Measurements from ENCODE around the gene EIF4G1. TPM values are rescaled to one million over a fixed set of nuclear protein-coding genes. Genes with fewer than 3 reads are reported as not detected.

Gene EIF4G1
- total RNA-seq, 1 experiment from 2014 or later = 798 TPM

- in situ Hi-C loops (cut with HindIII; ENCODE audit: low pct_unique_long_range_greater_than_20kb, low sequenced_read_pairs) (no loop called here), intact Hi-C loops (cut with micrococcal nuclease; ENCODE audit: unreplicated experiment) (no loop called here)
- ChIA-PET CTCF (no interaction called here), POLR2A (no interaction called here)
- no peak for TF ChIP-seq POLR2AphosphoS5 (IDR thresholded peaks at IDR 0.05; ENCODE audit: low read depth, low read length)
- TF ChIP-seq REST (IDR thresholded peaks at IDR 0.05; ENCODE audit: insufficient read depth in 1 of 2, low read depth in 2 of 2, low read length in 1 of 2) = no peak
- TF ChIP-seq CTCF (IDR thresholded peaks at IDR 0.05) = no peak
- TF ChIP-seq TCF7L2 (IDR thresholded peaks at IDR 0.05; ENCODE audit: low read depth, low read length) = no peak
- TF ChIP-seq SIN3A (IDR thresholded peaks at IDR 0.05; ENCODE audit: borderline replicate concordance, insufficient read depth, low read depth, low read length) = no peak
- Histone ChIP-seq H3K27me3 (ENCODE audit: control insufficient read depth, insufficient read depth, low read length) (no peaks in the 10 kb centered on the region), H3K9me3 (ENCODE audit: control insufficient read depth, insufficient read depth, low read depth, low read length) (no peaks in the 10 kb centered on the region), H3K4me3 (ENCODE audit: low read depth in 2 of 2, low read length in 2 of 2) (no peak overlapping the region), H3K36me3 (ENCODE audit: control insufficient read depth, insufficient read depth, low read length) (peaks cover 27% of the 10 kb centered on the region), H3K4me1 (ENCODE audit: control insufficient read depth, insufficient read depth, low read length) (no peaks in the 10 kb centered on the region), H3K27ac (ENCODE audit: low read length) (no peak overlapping the region)
- BruUV-seq (replicated peaks) = no TSS peak
- DNase-seq (ENCODE audit: low read depth, low spot score) (no peak), ATAC-seq (no peak)
These were observed 5.7 kb upstream of the EIF4G1 start for GRCh38 chr3:184308744-184309143.

DNA sequence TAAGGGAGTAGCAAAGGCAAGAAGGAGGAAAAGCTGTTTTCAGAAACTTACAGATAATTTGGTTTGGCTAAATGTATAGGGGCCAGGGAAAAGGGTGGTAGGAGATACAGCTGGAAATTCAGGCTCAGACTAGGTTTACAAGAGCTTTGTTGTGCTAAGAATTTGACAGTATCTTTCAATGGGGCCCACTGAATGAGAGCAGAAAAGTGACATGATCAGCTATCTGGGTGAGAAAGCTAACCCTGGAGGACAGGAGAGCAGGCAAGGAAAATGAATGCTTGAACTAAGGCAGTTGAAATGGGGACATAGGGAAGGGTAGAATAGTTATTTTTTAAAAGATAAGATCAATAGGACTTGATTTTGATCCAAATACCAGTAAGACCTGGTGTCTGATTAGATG is 2.8 kb upstream of the EIF4G1 start:
- ATAC-seq (no peak), DNase-seq (ENCODE audit: low read depth, low spot score) (no peak)
- in situ Hi-C loops (cut with HindIII; ENCODE audit: low pct_unique_long_range_greater_than_20kb, low sequenced_read_pairs) (no loop called here), intact Hi-C loops (cut with micrococcal nuclease; ENCODE audit: unreplicated experiment) (no loop called here)
- Histone ChIP-seq H3K36me3 (ENCODE audit: control insufficient read depth, insufficient read depth, low read length) (peaks cover 7% of the 10 kb centered on the region; the same call in 1 of the 2 replicates), H3K27me3 (ENCODE audit: control insufficient read depth, insufficient read depth, low read length) (no peaks in the 10 kb centered on the region), H3K9me3 (ENCODE audit: control insufficient read depth, insufficient read depth, low read depth, low read length) (no peaks in the 10 kb centered on the region), H3K4me1 (ENCODE audit: control insufficient read depth, insufficient read depth, low read length) (peaks cover 3% of the 10 kb centered on the region), H3K4me3 (ENCODE audit: low read depth in 2 of 2, low read length in 2 of 2) (no peak overlapping the region), H3K27ac (ENCODE audit: low read length) (no peak overlapping the region)
- TF ChIP-seq REST (IDR thresholded peaks at IDR 0.05; ENCODE audit: insufficient read depth in 1 of 2, low read depth in 2 of 2, low read length in 1 of 2) = no peak
- ChIA-PET CTCF (no interaction called here), POLR2A (no interaction called here)
- BruUV-seq (replicated peaks) = no TSS peak
